ENCODE results near the gene ZNRF3.

GRCh38 chr22:28969401-28970168 lies 86.2 kb downstream of the ZNRF3 start:
- TF ChIP-seq POLR2A (IDR thresholded peaks at IDR 0.05; ENCODE audit: low read depth, low read length): no peak
- TF ChIP-seq POLR2AphosphoS5 (IDR thresholded peaks at IDR 0.05; ENCODE audit: low read depth, low read length): no peak
- no peak for TF ChIP-seq TAF1 (IDR thresholded peaks at IDR 0.05; ENCODE audit: low read depth, low read length)
